GM12878 (cell line): Measurements from ENCODE around the gene GIMAP4. TPM values are rescaled to one million over a fixed set of nuclear protein-coding genes. Genes with fewer than 3 reads are reported as not detected.

ENCODE experiments used
- ATAC-seq: fragments of 200-7000 bp; cut with Tn5 transposase; 3 replicates; pipeline ENCODE4 v1.9.1; 2020; ENCODE audit warnings: mild to moderate bottlenecking, moderate library complexity
- BruUV-seq: library from RNA; stranded (reverse); fragments of 400-500 nt; replicated peaks from 2 replicates; lab custom pipeline; 2021; lab: Mats Ljungman, UMichigan
- CTCF ChIA-PET: fragments of 300-600 bp; sonication (Branson Sonifier 250); formaldehyde crosslinking; extraction: SDS; loops from one replicate; lab custom pipeline; 2021; ENCODE audit warnings: inconsistent platforms; lab: Yijun Ruan, JAX
- POLR2A ChIA-PET: fragments of 350-600 bp; formaldehyde crosslinking; extraction: SDS; loops from one replicate; lab custom pipeline; 2021; ENCODE audit warnings: inconsistent platforms; lab: Charles Lee
- RAD21 ChIA-PET: fragments of 300-600 bp; sonication (Branson Sonifier 250); formaldehyde crosslinking; loops from one replicate; lab custom pipeline; 2023; ENCODE audit warnings: antibody characterized with exemption; ENCODE audit not compliant: unreplicated experiment; lab: Charles Lee
- SMC1A ChIA-PET: fragments of 300-600 bp; sonication (Branson Sonifier 250); formaldehyde crosslinking; loops from one replicate; lab custom pipeline; 2023; ENCODE audit not compliant: unreplicated experiment, uncharacterized antibody; lab: Charles Lee
- DNase-seq: peaks from one replicate; pipeline ENCODE4 v3.0.0-alpha.2; 2011; ENCODE audit warnings: low read depth, low spot score
- FAIRE-seq: peaks from 3 replicates; lab custom pipeline; 2011; peaks lifted over from hg19 to GRCh38; lab: Jason Lieb, UNC
- H2AFZ ChIP-seq: 2 replicates; pipeline ENCODE4 v1.6.0; 2011; ENCODE audit warnings: low read depth, low read length, control low read depth; ENCODE audit not compliant: control insufficient read depth
- H3K27ac ChIP-seq: 2 replicates; pipeline ENCODE4 v1.5.1; 2011; ENCODE audit warnings: control low read depth; ENCODE audit not compliant: control insufficient read depth, insufficient read depth
- H3K27me3 ChIP-seq, 2 experiments: replicated peaks in 1 of 2; 2 replicates each; pipeline versions ENCODE4 v1.6.0 to v1.6.1; 2011; ENCODE audit warnings: low read length in 1 of 2; ENCODE audit not compliant: control insufficient read depth in 2 of 2, insufficient read depth in 2 of 2
- H3K36me3 ChIP-seq, 2 experiments: 2 replicates each; pipeline ENCODE4 v1.5.1; 2011; ENCODE audit warnings: low read length in 1 of 2; ENCODE audit not compliant: control insufficient read depth in 2 of 2, insufficient read depth in 2 of 2
- H3K4me1 ChIP-seq: 2 replicates; pipeline ENCODE4 v1.6.1; 2011; ENCODE audit warnings: mild to moderate bottlenecking, low read length, moderate library complexity, mixed read lengths; ENCODE audit not compliant: control insufficient read depth, insufficient read depth
- H3K4me2 ChIP-seq: 2 replicates; pipeline ENCODE4 v1.6.0; 2011; ENCODE audit warnings: control low read depth; ENCODE audit not compliant: control insufficient read depth, insufficient read depth
- H3K4me3 ChIP-seq: fragments of 200-600 bp; sonication (generic); 2 replicates; pipeline ENCODE4 v1.5.1; 2016
- H3K79me2 ChIP-seq: 2 replicates; pipeline ENCODE4 v1.6.0; 2011; ENCODE audit warnings: low read length; ENCODE audit not compliant: control insufficient read depth, insufficient read depth
- H3K9ac ChIP-seq: 2 replicates; pipeline ENCODE4 v1.8.0; 2011; ENCODE audit warnings: low read length, control low read depth, mixed read lengths; ENCODE audit not compliant: control insufficient read depth, insufficient read depth
- H3K9me3 ChIP-seq: replicated peaks from 3 replicates; pipeline ENCODE4 v1.5.1; 2011; ENCODE audit warnings: mild to moderate bottlenecking, low read length; ENCODE audit not compliant: control insufficient read depth, insufficient read depth
- H4K20me1 ChIP-seq: 2 replicates; pipeline ENCODE4 v1.6.0; 2011; ENCODE audit not compliant: control insufficient read depth, insufficient read depth
- EED ChIP-seq: sonication (generic); IDR thresholded peaks from 2 replicates; pipeline ENCODE4 v1.6.1; 2016; ENCODE audit warnings: antibody characterized with exemption, low read depth
- EGR1 ChIP-seq, 2 experiments: IDR thresholded peaks; 1 replicate in 1 of 2; 2 replicates in 1 of 2; pipeline ENCODE4 v1.6.1; 2011 to 2012; ENCODE audit warnings: low read depth in 2 of 2, low read length in 2 of 2, borderline replicate concordance in 1 of 2, mild to moderate bottlenecking in 1 of 2, moderate library complexity in 1 of 2
- LARP7 ChIP-seq: fragments of 450-650 bp; IDR thresholded peaks from 2 replicates; pipeline ENCODE4 v1.6.1; 2017; ENCODE audit warnings: mild to moderate bottlenecking
- MEF2B ChIP-seq: fragments of 450-650 bp; IDR thresholded peaks from 2 replicates; pipeline ENCODE4 v1.6.1; 2018; ENCODE audit warnings: mild to moderate bottlenecking, moderate library complexity; ENCODE audit not compliant: partially characterized antibody, poor library complexity, severe bottlenecking
- SKIL ChIP-seq: fragments of 450-650 bp; IDR thresholded peaks from 2 replicates; pipeline ENCODE4 v1.6.1; 2017; ENCODE audit warnings: mild to moderate bottlenecking, low read depth, inconsistent platforms; ENCODE audit not compliant: poor library complexity, severe bottlenecking
- SRF ChIP-seq, 2 experiments: IDR thresholded peaks; 2 replicates each; pipeline ENCODE4 v1.6.1; 2011; ENCODE audit warnings: low read depth in 2 of 2, low read length in 2 of 2, mild to moderate bottlenecking in 1 of 2, moderate library complexity in 1 of 2
- STAT3 ChIP-seq: IDR thresholded peaks from 2 replicates; pipeline ENCODE4 v1.6.1; 2011; ENCODE audit warnings: low read depth, low read length, improper control_type of control experiment
- SUZ12 ChIP-seq: fragments of 200-600 bp; sonication (generic); IDR thresholded peaks from one replicate; pipeline ENCODE4 v1.6.1; 2018; ENCODE audit warnings: antibody characterized with exemption, mild to moderate bottlenecking; ENCODE audit not compliant: unreplicated experiment
- ZBTB11 ChIP-seq: fragments of 450-650 bp; formaldehyde crosslinking; IDR thresholded peaks from 2 replicates; pipeline ENCODE4 v1.5.0; 2022; ENCODE audit warnings: mild to moderate bottlenecking, missing genetic modification characterization
- WGBS: methylation state at CpG from one replicate; pipeline ENCODE4 v1.1.6; 2016; ENCODE audit warnings: low lambda C conversion rate; ENCODE audit not compliant: insufficient replicate concordance, insufficient coverage; ENCODE audit errors: missing lambda C conversion rate; 5-methylcytosine and 5-hydroxymethylcytosine counted together
- in situ Hi-C: fragments of 300-500 bp; cut with MboI; formaldehyde crosslinking; loops from 9 replicates; pipeline ENCODE4 v1.14.3; 2018; ENCODE audit warnings: mixed read lengths
- intact Hi-C: fragments of 100-400 bp; cut with micrococcal nuclease; formaldehyde crosslinking; loops from one replicate; pipeline ENCODE4 v1.14.2; 2022; ENCODE audit not compliant: unreplicated experiment
- polyA plus RNA-seq, 11 experiments: library from polyadenylated mRNA; depleted of rRNA in 4 of 11; unstranded in 6 of 11; stranded (reverse) in 5 of 11; fragments of >200 nt; fragmentation: Nextera tagmentation in 4 of 11; fragmentation: Illumina TruSeq in 1 of 11; extraction: Ambion mirVana in 4 of 11; extraction: Trizol in 1 of 11; gene quantifications; 1 replicate in 1 of 11; 2 replicates in 10 of 11; pipeline versions ENCODE4 v1.2.1 to v1.2.3, GENCODE V29; 2011 to 2016; ENCODE audit warnings: inconsistent platforms in 2 of 11, missing spikeins in 2 of 11, low read depth in 1 of 11
- total RNA-seq, 4 experiments: library from RNA; depleted of rRNA in 3 of 4; stranded (reverse); fragments of >200 nt in 3 of 4; fragmentation: Illumina TruSeq in 1 of 4; extraction: Trizol in 1 of 4; gene quantifications; 2 replicates each; pipeline versions ENCODE4 v1.2.1 to v1.2.3, GENCODE V29; 2013 to 2021

Gene GIMAP4
- total and polyA plus RNA-seq, 10 of the 15 experiments (the other 5 are each of a cell fraction or from before 2014, with no cell fraction given), result 0.06 to 1.5 (median 0.32) TPM; not detected in 1

GRCh38 chr7:150531704-150532103 lies 35.5 kb upstream of the GIMAP4 start:
- no TSS peak for BruUV-seq
- H4K20me1 ChIP-seq, result no peaks in the 10 kb centered on the region
- H3K9me3 ChIP-seq, result peaks cover 7% of the 10 kb centered on the region
- TF ChIP-seq SRF (IDR thresholded peaks at IDR 0.05; ENCODE audit: low read depth in 2 of 2, low read length in 2 of 2) (no peak), EGR1 (IDR thresholded peaks at IDR 0.05; ENCODE audit: borderline replicate concordance in 1 of 2, low read depth in 2 of 2, low read length in 2 of 2) (no peak), STAT3 (no peak), ZBTB11 (CRISPR knock-in tag) (no peak), SUZ12 (no peak), SKIL (no peak), EED (no peak), LARP7 (no peak), MEF2B (no peak)
- no peaks in the 10 kb centered on the region for H3K36me3 ChIP-seq
- intact Hi-C loops, result no loop called here
- no peak overlapping the region for H2AFZ ChIP-seq
- ChIA-PET SMC1A (interaction anchor here (3.2 kb wide), 1 partner anchor 224 kb away, joined by 7 read pairs; no protein-coding TSS in a partner anchor), POLR2A (interaction anchor here (0.6 kb wide), 1 partner anchor 36 kb away, joined by 3 read pairs; no protein-coding TSS in a partner anchor), RAD21 (no interaction called here), CTCF (no interaction called here)
- 90% methylated on average over 1 of the region's 1 CpG for WGBS
- in situ Hi-C loops, result no loop called here
- no peak overlapping the region for H3K4me2 ChIP-seq
- no peak overlapping the region for H3K4me3 ChIP-seq
- FAIRE-seq (no peak), ATAC-seq (no peak), DNase-seq (no peak)
- no peak overlapping the region for H3K27ac ChIP-seq
- no peaks in the 10 kb centered on the region for H3K79me2 ChIP-seq
- H3K9ac ChIP-seq, result no peak overlapping the region
- H3K27me3 ChIP-seq, result no peaks in the 10 kb centered on the region
- H3K4me1 ChIP-seq, result no peaks in the 10 kb centered on the region
